ENCODE measurements around the gene SLIT1.

DNA sequence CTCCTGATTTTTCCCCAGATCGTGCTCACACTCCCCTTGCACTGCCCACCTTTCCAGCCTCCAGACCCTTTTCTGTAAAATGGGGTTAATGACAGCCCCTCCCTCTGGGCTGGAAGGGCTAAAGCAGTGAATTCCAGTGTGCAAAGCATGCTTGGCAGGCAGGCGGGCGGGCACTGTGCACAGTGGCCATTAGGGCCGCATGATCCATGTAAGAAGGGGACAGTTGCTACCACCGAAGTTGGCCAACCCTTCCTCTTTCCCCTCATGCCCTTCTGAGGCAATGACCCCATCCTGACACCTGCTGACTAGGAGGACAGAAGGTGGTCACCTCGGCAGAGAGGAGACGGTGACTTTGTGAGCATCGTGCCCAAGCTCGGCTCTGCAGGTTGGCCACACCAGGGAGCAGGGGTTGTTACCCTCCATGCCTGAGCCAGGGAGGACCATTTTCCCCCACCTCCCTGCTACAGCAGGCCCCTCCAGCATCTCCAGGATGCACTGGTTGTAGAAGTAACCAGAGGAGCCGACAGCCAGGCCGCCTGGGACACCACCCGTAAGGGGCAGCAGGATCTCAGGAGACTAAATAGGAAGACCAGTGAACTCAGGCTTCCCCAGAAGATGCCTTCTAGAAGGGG, 166.4 kb downstream of the SLIT1 start:
- TF ChIP-seq POLR2A (IDR thresholded peaks at IDR 0.05): no peak
- TF ChIP-seq, protein P1, sequence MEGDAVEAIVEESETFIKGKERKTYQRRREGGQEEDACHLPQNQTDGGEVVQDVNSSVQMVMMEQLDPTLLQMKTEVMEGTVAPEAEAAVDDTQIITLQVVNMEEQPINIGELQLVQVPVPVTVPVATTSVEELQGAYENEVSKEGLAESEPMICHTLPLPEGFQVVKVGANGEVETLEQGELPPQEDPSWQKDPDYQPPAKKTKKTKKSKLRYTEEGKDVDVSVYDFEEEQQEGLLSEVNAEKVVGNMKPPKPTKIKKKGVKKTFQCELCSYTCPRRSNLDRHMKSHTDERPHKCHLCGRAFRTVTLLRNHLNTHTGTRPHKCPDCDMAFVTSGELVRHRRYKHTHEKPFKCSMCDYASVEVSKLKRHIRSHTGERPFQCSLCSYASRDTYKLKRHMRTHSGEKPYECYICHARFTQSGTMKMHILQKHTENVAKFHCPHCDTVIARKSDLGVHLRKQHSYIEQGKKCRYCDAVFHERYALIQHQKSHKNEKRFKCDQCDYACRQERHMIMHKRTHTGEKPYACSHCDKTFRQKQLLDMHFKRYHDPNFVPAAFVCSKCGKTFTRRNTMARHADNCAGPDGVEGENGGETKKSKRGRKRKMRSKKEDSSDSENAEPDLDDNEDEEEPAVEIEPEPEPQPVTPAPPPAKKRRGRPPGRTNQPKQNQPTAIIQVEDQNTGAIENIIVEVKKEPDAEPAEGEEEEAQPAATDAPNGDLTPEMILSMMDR (IDR thresholded peaks at IDR 0.05): no peak
